Activated CD8-positive, alpha-beta T cell treated with anti-CD3 and anti-CD28 coated beads for 36 hours (primary cell): ENCODE measurements around the gene HS6ST1. TPM values are rescaled to one million over a fixed set of nuclear protein-coding genes. Genes with fewer than 3 reads are reported as not detected.

Experiments
- ATAC-seq: fragments of 200-7000 bp; cut with Tn5 transposase; one replicate; pipeline ENCODE4 v1.10.0; 2021; ENCODE audit warnings: mild to moderate bottlenecking, moderate library complexity
- CTCF ChIA-PET: fragments of 350-600 bp; sonication (Branson Sonifier 250); formaldehyde crosslinking; loops from one replicate; lab custom pipeline; 2021; ENCODE audit warnings: antibody characterized with exemption; lab: Charles Lee
- POLR2A ChIA-PET: fragments of 350-600 bp; sonication (Branson Sonifier 250); formaldehyde crosslinking; loops from one replicate; lab custom pipeline; 2021; ENCODE audit warnings: antibody characterized with exemption; lab: Charles Lee
- DNase-seq: peaks from one replicate; pipeline ENCODE4 v3.0.0-alpha.2; 2020
- H3K27ac Mint-ChIP-seq: one replicate; pipeline ENCODE4 v1.8.0; 2021; ENCODE audit warnings: mild to moderate bottlenecking, mixed read lengths
- H3K27me3 Mint-ChIP-seq: one replicate; pipeline ENCODE4 v1.8.0; 2021; ENCODE audit warnings: mixed read lengths
- H3K36me3 Mint-ChIP-seq: one replicate; pipeline ENCODE4 v1.8.0; 2021; ENCODE audit warnings: low read depth, mixed read lengths
- H3K4me1 Mint-ChIP-seq: one replicate; pipeline ENCODE4 v1.8.0; 2021; ENCODE audit warnings: low read depth, mixed read lengths
- H3K4me3 Mint-ChIP-seq: one replicate; pipeline ENCODE4 v1.8.0; 2021; ENCODE audit warnings: mild to moderate bottlenecking, moderate library complexity, mixed read lengths
- H3K9me3 Mint-ChIP-seq: one replicate; pipeline ENCODE4 v1.8.0; 2021; ENCODE audit warnings: mixed read lengths
- intact Hi-C: fragments of 100-400 bp; cut with micrococcal nuclease; formaldehyde crosslinking; loops from one replicate; pipeline ENCODE4 v1.10.0; 2022
- total RNA-seq, 2 experiments: library from RNA; stranded (reverse); gene quantifications; one replicate each; pipeline ENCODE4 v1.2.3, GENCODE V29; 2021
- TF ChIP-seq, protein P1 (sequence below): fragments of 200-600 bp; IDR thresholded peaks from one replicate; pipeline ENCODE4 v1.8.0; 2022; ENCODE audit warnings: antibody characterized with exemption, mild to moderate bottlenecking

HS6ST1 gene
- total RNA-seq, 2 experiments from 2014 or later = 12.5 to 13.0 TPM

DNA sequence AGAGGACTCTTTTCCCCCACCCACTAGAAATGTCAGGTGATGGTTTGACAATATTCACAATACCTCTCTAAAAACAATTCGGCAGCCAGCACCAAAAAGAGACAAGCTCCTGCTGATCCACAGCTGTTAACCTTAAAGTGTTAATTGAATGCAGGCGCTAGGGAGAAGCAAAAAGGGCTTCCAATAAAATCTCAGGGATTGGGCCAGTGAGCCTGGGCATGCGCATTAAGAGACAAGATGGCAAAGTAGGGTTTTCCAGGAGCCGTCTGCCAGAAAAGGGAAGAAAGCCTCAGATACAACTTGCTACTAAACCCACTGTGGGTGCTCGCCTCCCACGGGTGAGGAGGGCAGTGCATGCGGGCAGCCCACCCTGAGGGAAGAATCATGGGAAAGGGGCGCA, 98.8 kb downstream of the HS6ST1 start:
- intact Hi-C loops = no loop called here
- Mint-ChIP-seq H3K4me1 (no peaks in the 10 kb centered on the region), H3K36me3 (no peaks in the 10 kb centered on the region), H3K4me3 (no peak overlapping the region), H3K27ac (no peak overlapping the region), H3K27me3 (no peaks in the 10 kb centered on the region), H3K9me3 (no peaks in the 10 kb centered on the region)
- ATAC-seq (no peak), DNase-seq (no peak)
- CTCF ChIA-PET = no interaction called here
- POLR2A ChIA-PET = no interaction called here
- TF ChIP-seq, protein P1, sequence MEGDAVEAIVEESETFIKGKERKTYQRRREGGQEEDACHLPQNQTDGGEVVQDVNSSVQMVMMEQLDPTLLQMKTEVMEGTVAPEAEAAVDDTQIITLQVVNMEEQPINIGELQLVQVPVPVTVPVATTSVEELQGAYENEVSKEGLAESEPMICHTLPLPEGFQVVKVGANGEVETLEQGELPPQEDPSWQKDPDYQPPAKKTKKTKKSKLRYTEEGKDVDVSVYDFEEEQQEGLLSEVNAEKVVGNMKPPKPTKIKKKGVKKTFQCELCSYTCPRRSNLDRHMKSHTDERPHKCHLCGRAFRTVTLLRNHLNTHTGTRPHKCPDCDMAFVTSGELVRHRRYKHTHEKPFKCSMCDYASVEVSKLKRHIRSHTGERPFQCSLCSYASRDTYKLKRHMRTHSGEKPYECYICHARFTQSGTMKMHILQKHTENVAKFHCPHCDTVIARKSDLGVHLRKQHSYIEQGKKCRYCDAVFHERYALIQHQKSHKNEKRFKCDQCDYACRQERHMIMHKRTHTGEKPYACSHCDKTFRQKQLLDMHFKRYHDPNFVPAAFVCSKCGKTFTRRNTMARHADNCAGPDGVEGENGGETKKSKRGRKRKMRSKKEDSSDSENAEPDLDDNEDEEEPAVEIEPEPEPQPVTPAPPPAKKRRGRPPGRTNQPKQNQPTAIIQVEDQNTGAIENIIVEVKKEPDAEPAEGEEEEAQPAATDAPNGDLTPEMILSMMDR = no peak

DNA sequence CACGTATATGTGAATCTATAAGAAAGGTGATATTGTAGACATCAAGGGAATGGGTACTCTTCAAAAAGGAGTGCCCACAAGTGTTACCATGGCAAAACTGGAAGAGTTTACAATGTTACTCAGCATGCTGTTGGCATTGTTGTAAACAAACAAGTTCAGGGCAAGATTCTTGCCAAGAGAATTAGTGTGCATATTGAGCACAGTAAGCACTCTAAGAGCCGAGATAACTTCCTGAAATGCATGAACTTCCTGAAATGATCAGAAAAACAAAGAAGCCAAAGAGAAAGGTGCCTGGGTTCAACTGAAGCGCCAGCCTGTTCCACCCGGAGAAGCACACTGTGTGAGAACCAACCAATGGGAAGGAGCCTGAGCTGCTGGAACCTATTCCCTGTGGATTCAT, 101.0 kb downstream of the HS6ST1 start:
- Mint-ChIP-seq H3K36me3 (no peaks in the 10 kb centered on the region), H3K9me3 (no peaks in the 10 kb centered on the region), H3K27ac (no peak overlapping the region), H3K4me1 (no peaks in the 10 kb centered on the region), H3K27me3 (no peaks in the 10 kb centered on the region), H3K4me3 (no peak overlapping the region)
- POLR2A ChIA-PET = no interaction called here
- no peak for DNase-seq
- TF ChIP-seq, protein P1 = no peak
- intact Hi-C loops = no loop called here
- no peak for ATAC-seq
- CTCF ChIA-PET = no interaction called here

DNA sequence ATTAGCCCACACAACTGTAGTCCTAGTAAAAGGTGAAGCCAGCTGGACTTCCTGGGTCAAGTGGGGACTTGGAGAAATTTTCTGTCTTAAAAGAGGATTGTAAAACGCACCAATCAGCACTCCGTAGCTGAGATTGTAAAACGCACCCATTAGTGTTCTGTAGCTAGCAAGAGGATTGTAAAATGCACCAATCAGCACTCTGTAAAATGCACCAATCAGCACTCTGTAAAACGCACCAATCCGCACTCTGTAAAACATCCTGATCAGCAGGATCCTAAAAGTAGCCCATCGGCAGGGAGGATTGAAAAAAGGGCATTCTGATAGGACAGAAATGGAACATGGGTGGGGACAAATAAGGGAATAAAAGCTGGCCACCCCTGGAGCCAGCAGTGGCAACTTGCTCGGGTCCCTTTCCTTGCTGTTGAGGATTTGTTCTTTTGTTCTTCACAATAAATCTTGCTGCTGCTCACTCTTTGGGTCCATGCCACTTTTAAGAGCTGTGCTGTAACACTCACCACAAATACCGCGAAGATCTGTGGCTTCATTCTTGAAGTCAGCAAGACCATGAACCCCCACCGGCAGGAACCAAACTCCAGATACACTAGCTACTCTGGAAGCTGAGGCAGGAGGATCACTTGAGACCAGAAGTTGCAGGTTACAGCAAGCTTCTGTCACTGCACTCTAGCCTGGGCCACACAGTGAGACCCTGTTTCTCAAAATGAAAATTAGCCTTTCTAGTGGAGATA, 102.6 kb downstream of the HS6ST1 start:
- no peaks in the 10 kb centered on the region for H3K9me3 Mint-ChIP-seq
- ChIA-PET CTCF (interaction anchor here (0.7 to 1.6 kb wide), 2 partner anchors 18 to 27 kb away, joined by 3 to 5 read pairs; no protein-coding TSS in a partner anchor), POLR2A (no interaction called here)
- ATAC-seq = no peak
- H3K36me3 Mint-ChIP-seq = no peaks in the 10 kb centered on the region
- H3K27ac Mint-ChIP-seq = no peak overlapping the region
- H3K4me3 Mint-ChIP-seq = no peak overlapping the region
- TF ChIP-seq, protein P1 = no peak
- H3K4me1 Mint-ChIP-seq = no peaks in the 10 kb centered on the region
- intact Hi-C loops = no loop called here
- no peak for DNase-seq
- no peaks in the 10 kb centered on the region for H3K27me3 Mint-ChIP-seq

Other genes with a start within 250 kb of the HS6ST1 start
- gene UGGT1, start 227.7 kb downstream of the HS6ST1 start, total RNA-seq = 10 to 100 TPM; 47.7 to 51.6 TPM